ENCODE measurements around the gene SLC16A4.

GRCh38 chr1:110321045-110321444 is 69.8 kb downstream of the SLC16A4 start:
- TF ChIP-seq, protein P1, sequence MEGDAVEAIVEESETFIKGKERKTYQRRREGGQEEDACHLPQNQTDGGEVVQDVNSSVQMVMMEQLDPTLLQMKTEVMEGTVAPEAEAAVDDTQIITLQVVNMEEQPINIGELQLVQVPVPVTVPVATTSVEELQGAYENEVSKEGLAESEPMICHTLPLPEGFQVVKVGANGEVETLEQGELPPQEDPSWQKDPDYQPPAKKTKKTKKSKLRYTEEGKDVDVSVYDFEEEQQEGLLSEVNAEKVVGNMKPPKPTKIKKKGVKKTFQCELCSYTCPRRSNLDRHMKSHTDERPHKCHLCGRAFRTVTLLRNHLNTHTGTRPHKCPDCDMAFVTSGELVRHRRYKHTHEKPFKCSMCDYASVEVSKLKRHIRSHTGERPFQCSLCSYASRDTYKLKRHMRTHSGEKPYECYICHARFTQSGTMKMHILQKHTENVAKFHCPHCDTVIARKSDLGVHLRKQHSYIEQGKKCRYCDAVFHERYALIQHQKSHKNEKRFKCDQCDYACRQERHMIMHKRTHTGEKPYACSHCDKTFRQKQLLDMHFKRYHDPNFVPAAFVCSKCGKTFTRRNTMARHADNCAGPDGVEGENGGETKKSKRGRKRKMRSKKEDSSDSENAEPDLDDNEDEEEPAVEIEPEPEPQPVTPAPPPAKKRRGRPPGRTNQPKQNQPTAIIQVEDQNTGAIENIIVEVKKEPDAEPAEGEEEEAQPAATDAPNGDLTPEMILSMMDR (IDR thresholded peaks at IDR 0.05; ENCODE audit: control extremely low read depth in 1 of 3, insufficient read depth in 1 of 3, low read depth in 1 of 3, low read length in 3 of 3): no peak
- TF ChIP-seq EZH2 (IDR thresholded peaks at IDR 0.05; ENCODE audit: low read depth, low read length, severe bottlenecking): no peak
- no peak for TF ChIP-seq POU5F1 (IDR thresholded peaks at IDR 0.05; ENCODE audit: low read depth, low read length)

Measured in H1 (cell line).